Ishikawa (cell line): ENCODE results near the gene CAMK1D.

Source experiments
- CEBPB ChIP-seq: IDR thresholded peaks from 2 replicates; pipeline ENCODE4 v1.6.1; 2012
- CREB1 ChIP-seq: IDR thresholded peaks from 2 replicates; pipeline ENCODE4 v1.6.1; 2012; ENCODE audit warnings: low read depth
- EGR1 ChIP-seq: IDR thresholded peaks from 2 replicates; pipeline ENCODE4 v1.6.1; 2012
- EP300 ChIP-seq: IDR thresholded peaks from 2 replicates; pipeline ENCODE4 v1.6.1; 2012; ENCODE audit warnings: borderline replicate concordance
- FOXM1 ChIP-seq: IDR thresholded peaks from 2 replicates; pipeline ENCODE4 v1.6.1; 2012; ENCODE audit warnings: low read depth, borderline replicate concordance
- MAX ChIP-seq: IDR thresholded peaks from 2 replicates; pipeline ENCODE4 v1.6.1; 2012
- NFIC ChIP-seq: IDR thresholded peaks from 2 replicates; pipeline ENCODE4 v1.6.1; 2012
- RAD21 ChIP-seq: IDR thresholded peaks from 2 replicates; pipeline ENCODE4 v1.6.1; 2012; ENCODE audit warnings: low read depth
- REST ChIP-seq: IDR thresholded peaks from 2 replicates; pipeline ENCODE4 v1.6.1; 2012; ENCODE audit warnings: low read depth, mild to moderate bottlenecking
- TAF1 ChIP-seq: IDR thresholded peaks from 2 replicates; pipeline ENCODE4 v1.6.1; 2012; ENCODE audit warnings: low read depth, mild to moderate bottlenecking
- TCF12 ChIP-seq: IDR thresholded peaks from 2 replicates; pipeline ENCODE4 v1.6.1; 2012; ENCODE audit warnings: low read depth
- TEAD4 ChIP-seq: IDR thresholded peaks from 2 replicates; pipeline ENCODE4 v1.6.1; 2012
- USF1 ChIP-seq: IDR thresholded peaks from 2 replicates; pipeline ENCODE4 v1.6.1; 2012
- YY1 ChIP-seq: IDR thresholded peaks from 2 replicates; pipeline ENCODE4 v1.6.1; 2012; ENCODE audit warnings: low read depth
- ZBTB7A ChIP-seq: IDR thresholded peaks from 2 replicates; pipeline ENCODE4 v1.6.1; 2012; ENCODE audit warnings: low read depth

CAMK1D gene

GRCh38 chr10:12700557-12700874 lies 351.2 kb downstream of the CAMK1D start:
- TF ChIP-seq TCF12 = no peak
- TF ChIP-seq RAD21 = no peak
- no peak for TF ChIP-seq USF1
- no peak for TF ChIP-seq NFIC
- no peak for TF ChIP-seq TEAD4
- TF ChIP-seq FOXM1 = no peak
- TF ChIP-seq CEBPB = no peak
- TF ChIP-seq REST = no peak
- TF ChIP-seq ZBTB7A = no peak
- TF ChIP-seq CREB1 = no peak
- no peak for TF ChIP-seq MAX
- no peak for TF ChIP-seq TAF1

GRCh38 chr10:12701696-12702095 lies 352.3 kb downstream of the CAMK1D start:
- TF ChIP-seq FOXM1 = no peak
- TF ChIP-seq EP300 = no peak
- TF ChIP-seq REST = no peak
- no peak for TF ChIP-seq RAD21
- no peak for TF ChIP-seq USF1
- TF ChIP-seq CEBPB = no peak
- TF ChIP-seq ZBTB7A = no peak
- TF ChIP-seq CREB1 = no peak
- TF ChIP-seq TEAD4 = no peak
- TF ChIP-seq TCF12 = no peak
- no peak for TF ChIP-seq MAX
- TF ChIP-seq NFIC = no peak
- no peak for TF ChIP-seq TAF1

- no peak for TF ChIP-seq ZBTB7A
- TF ChIP-seq REST = no peak
- no peak for TF ChIP-seq MAX
- TF ChIP-seq CEBPB = no peak
- TF ChIP-seq TAF1 = no peak
- no peak for TF ChIP-seq FOXM1
- TF ChIP-seq YY1 = no peak
Measured at GRCh38 chr10:12702215-12702770, 352.9 kb downstream of the CAMK1D start.

- TF ChIP-seq REST (no peak), RAD21 (no peak), CREB1 (no peak), ZBTB7A (no peak), TEAD4 (no peak), USF1 (no peak), MAX (no peak), EP300 (no peak), EGR1 (no peak), TCF12 (no peak), YY1 (no peak)
Measured at GRCh38 chr10:12703126-12703525, 353.8 kb downstream of the CAMK1D start.
